Erythroblast (primary cell): ENCODE measurements around the gene SEC62.

Source experiments
- DNase-seq, 2 experiments: peaks; one replicate each; lab custom pipeline; 2025; lab: John Stamatoyannopoulos, UW
- GATA1 ChIP-seq: IDR thresholded peaks from 2 replicates; pipeline ENCODE4 v1.6.1; 2011; ENCODE audit warnings: low read depth, mild to moderate bottlenecking, control low read depth, low read length, moderate library complexity
- POLR2A ChIP-seq: IDR thresholded peaks from 2 replicates; pipeline ENCODE4 v1.6.1; 2011; ENCODE audit warnings: mild to moderate bottlenecking, low read length

The SEC62 gene

GRCh38 chr3:169966428-169966950 lies at the start of gene SEC62:
TSS of gene SEC62 (plus strand) at chr3:169966807. CDS start at chr3:169966823, 16 bp downstream.
- TF ChIP-seq POLR2A, result peak; percentile 96
- no peak for TF ChIP-seq GATA1
- peak; percentile 95 to 97 for DNase-seq

GRCh38 chr3:169923189-169923588 lies 43.4 kb upstream of the SEC62 start:
- TF ChIP-seq GATA1 (no peak), POLR2A (no peak)

GRCh38 chr3:169923831-169924230 lies 42.8 kb upstream of the SEC62 start:
- TF ChIP-seq POLR2A, result no peak
- no peak for TF ChIP-seq GATA1
- no peak for DNase-seq

More at GRCh38 chr3:169923189-169923588, 43.4 kb upstream of the SEC62 start:
- peak; percentile 86 to 89 for DNase-seq

- peak; percentile 92 to 95 for DNase-seq
- TF ChIP-seq GATA1, result no peak
- peak; percentile 38 for TF ChIP-seq POLR2A
These were observed 36.6 kb upstream of the SEC62 start for GRCh38 chr3:169929830-169930519.

GRCh38 chr3:169930843-169931242 lies 35.8 kb upstream of the SEC62 start:
- TF ChIP-seq GATA1 (no peak), POLR2A (no peak)
- no peak for DNase-seq

GRCh38 chr3:169931747-169932520 lies 34.7 kb upstream of the SEC62 start:
- DNase-seq, result peak; percentile 31 to 50
- TF ChIP-seq POLR2A (no peak), GATA1 (no peak)

- DNase-seq, result peak; percentile 92 to 95
- TF ChIP-seq GATA1 (no peak), POLR2A (peak; percentile 42)
These were observed 27.3 kb upstream of the SEC62 start for GRCh38 chr3:169939320-169939719.

- peak; percentile 63 to 79 for DNase-seq
These were observed 26.9 kb upstream of the SEC62 start for GRCh38 chr3:169939751-169940150.

GRCh38 chr3:169940470-169941181 lies 26.0 kb upstream of the SEC62 start:
- DNase-seq, result peak in 1 of 2 experiments; percentile 59
- TF ChIP-seq POLR2A (no peak), GATA1 (no peak)

More at GRCh38 chr3:169939751-169940150, 26.9 kb upstream of the SEC62 start:
- TF ChIP-seq POLR2A, result no peak
- TF ChIP-seq GATA1, result no peak

- peak; percentile 94 to 95 for DNase-seq
- TF ChIP-seq POLR2A, result peak; percentile 66
- TF ChIP-seq GATA1, result no peak
These were observed 21.3 kb upstream of the SEC62 start for GRCh38 chr3:169945313-169945712.

- TF ChIP-seq GATA1, result no peak
- no peak for TF ChIP-seq POLR2A
- DNase-seq, result no peak
These were observed 20.3 kb upstream of the SEC62 start for GRCh38 chr3:169946336-169946735.

GRCh38 chr3:169948559-169949448 lies 17.8 kb upstream of the SEC62 start:
- TF ChIP-seq POLR2A, result no peak
- TF ChIP-seq GATA1, result no peak
- no peak for DNase-seq
